ENCODE results near the gene CAPN1.
"Not testable (repeated sequence)": the region's sequence is repeated elsewhere in the genome, so short reads cannot be mapped to it uniquely, and the experiment has no call there.

DNA sequence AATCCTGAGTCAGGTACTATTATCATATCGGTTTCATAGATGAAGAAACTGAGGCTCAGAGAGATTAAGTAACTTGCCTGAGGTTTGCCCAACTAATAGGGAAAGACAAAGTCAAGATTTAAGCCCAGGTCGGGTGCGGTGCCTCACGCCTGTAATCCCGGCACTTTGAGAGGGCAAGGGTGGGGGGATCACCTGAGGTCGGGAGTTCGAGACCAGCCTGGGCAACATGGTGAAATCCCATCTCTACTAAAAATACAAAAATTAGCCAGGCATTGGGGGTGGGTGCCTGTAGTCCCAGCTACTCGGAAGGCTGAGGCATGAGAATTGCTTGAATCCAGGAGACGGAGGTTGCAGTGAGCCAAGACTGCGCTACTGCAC lies 31.6 kb upstream of the CAPN1 start:
- TF ChIP-seq EP300 (conservative IDR thresholded peaks at IDR 0.05; ENCODE audit: poor library complexity, severe bottlenecking): not testable (repeated sequence)
- TF ChIP-seq, protein P1, sequence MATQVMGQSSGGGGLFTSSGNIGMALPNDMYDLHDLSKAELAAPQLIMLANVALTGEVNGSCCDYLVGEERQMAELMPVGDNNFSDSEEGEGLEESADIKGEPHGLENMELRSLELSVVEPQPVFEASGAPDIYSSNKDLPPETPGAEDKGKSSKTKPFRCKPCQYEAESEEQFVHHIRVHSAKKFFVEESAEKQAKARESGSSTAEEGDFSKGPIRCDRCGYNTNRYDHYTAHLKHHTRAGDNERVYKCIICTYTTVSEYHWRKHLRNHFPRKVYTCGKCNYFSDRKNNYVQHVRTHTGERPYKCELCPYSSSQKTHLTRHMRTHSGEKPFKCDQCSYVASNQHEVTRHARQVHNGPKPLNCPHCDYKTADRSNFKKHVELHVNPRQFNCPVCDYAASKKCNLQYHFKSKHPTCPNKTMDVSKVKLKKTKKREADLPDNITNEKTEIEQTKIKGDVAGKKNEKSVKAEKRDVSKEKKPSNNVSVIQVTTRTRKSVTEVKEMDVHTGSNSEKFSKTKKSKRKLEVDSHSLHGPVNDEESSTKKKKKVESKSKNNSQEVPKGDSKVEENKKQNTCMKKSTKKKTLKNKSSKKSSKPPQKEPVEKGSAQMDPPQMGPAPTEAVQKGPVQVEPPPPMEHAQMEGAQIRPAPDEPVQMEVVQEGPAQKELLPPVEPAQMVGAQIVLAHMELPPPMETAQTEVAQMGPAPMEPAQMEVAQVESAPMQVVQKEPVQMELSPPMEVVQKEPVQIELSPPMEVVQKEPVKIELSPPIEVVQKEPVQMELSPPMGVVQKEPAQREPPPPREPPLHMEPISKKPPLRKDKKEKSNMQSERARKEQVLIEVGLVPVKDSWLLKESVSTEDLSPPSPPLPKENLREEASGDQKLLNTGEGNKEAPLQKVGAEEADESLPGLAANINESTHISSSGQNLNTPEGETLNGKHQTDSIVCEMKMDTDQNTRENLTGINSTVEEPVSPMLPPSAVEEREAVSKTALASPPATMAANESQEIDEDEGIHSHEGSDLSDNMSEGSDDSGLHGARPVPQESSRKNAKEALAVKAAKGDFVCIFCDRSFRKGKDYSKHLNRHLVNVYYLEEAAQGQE (IDR thresholded peaks at IDR 0.05; ENCODE audit: borderline replicate concordance): not testable (repeated sequence)
